Measurements from ENCODE around the gene SPAG16. TPM values are rescaled to one million over a fixed set of nuclear protein-coding genes. Genes with fewer than 3 reads are reported as not detected.
A peak's percentile ranks its signal among the peaks of the same experiment; 100 is the strongest.

Gene SPAG16
- total RNA-seq, 1 donor from 2014 or later, result 38.6 TPM

DNA sequence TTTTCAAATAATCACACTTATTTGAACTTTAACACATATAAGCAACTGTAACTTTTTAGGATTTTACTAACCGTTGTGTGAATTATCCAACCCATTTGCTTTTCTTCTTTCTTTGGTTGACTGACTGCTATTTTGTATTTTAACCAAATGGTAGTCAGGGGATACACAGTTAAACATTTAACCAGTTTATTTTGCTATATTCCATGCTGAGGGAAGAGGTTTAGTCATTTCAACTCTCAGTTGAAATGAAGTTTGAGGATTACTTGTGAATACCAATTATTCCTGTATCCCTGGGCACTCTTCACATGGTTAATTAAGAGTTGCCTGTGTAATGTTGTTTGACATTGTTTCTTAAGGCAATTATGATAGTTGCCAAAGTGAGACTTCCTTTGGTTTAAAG is 1.9 kb downstream of the SPAG16 start:
- Histone ChIP-seq H3K27me3 (ENCODE audit: control insufficient read depth in 3 of 3, insufficient read depth in 3 of 3, low read length in 3 of 3) (no peaks in the 10 kb centered on the region), H3K4me1 (ENCODE audit: control insufficient read depth in 3 of 3, insufficient read depth in 3 of 3, low read length in 3 of 3) (peaks cover 2 to 21% (median 7%) of the 10 kb centered on the region in 3 donors), H3K36me3 (ENCODE audit: control insufficient read depth in 3 of 3, insufficient read depth in 3 of 3, low read length in 3 of 3) (no peaks in the 10 kb centered on the region), H3K9ac (ENCODE audit: low read depth in 1 of 3, low read length in 3 of 3) (no peak overlapping the region), H3K4me3 (ENCODE audit: low read length in 3 of 3) (no peak overlapping the region), H3K9me3 (ENCODE audit: control insufficient read depth in 3 of 3, low read length in 3 of 3) (no peaks in the 10 kb centered on the region), H3K27ac (ENCODE audit: low read depth, low read length) (no peak overlapping the region)

GRCh38 chr2:213288913-213289700 is 4.8 kb downstream of the SPAG16 start:
- H3K27ac ChIP-seq (ENCODE audit: low read depth, low read length), result no peak overlapping the region
- no peaks in the 10 kb centered on the region for H3K36me3 ChIP-seq (ENCODE audit: control insufficient read depth in 3 of 3, insufficient read depth in 3 of 3, low read length in 3 of 3)
- H3K9ac ChIP-seq (ENCODE audit: low read depth in 1 of 3, low read length in 3 of 3), result no peak overlapping the region
- peaks cover 2 to 16% (median 7%) of the 10 kb centered on the region in 3 donors for H3K4me1 ChIP-seq (ENCODE audit: control insufficient read depth in 3 of 3, insufficient read depth in 3 of 3, low read length in 3 of 3)
- peak overlapping the region in 1 of 3 donors; percentile 3 for H3K4me3 ChIP-seq (ENCODE audit: low read length in 3 of 3)
- H3K27me3 ChIP-seq (ENCODE audit: control insufficient read depth in 3 of 3, insufficient read depth in 3 of 3, low read length in 3 of 3), result no peaks in the 10 kb centered on the region
- H3K9me3 ChIP-seq (ENCODE audit: control insufficient read depth in 3 of 3, low read length in 3 of 3), result no peaks in the 10 kb centered on the region

- no peak overlapping the region for H3K4me3 ChIP-seq (ENCODE audit: low read length in 3 of 3)
- H3K9me3 ChIP-seq (ENCODE audit: control insufficient read depth in 3 of 3, low read length in 3 of 3), result no peaks in the 10 kb centered on the region
- no peaks in the 10 kb centered on the region for H3K36me3 ChIP-seq (ENCODE audit: control insufficient read depth in 3 of 3, insufficient read depth in 3 of 3, low read length in 3 of 3)
- no peaks in the 10 kb centered on the region for H3K27me3 ChIP-seq (ENCODE audit: control insufficient read depth in 3 of 3, insufficient read depth in 3 of 3, low read length in 3 of 3)
- peaks cover 2 to 7% (median 5%) of the 10 kb centered on the region in 3 donors for H3K4me1 ChIP-seq (ENCODE audit: control insufficient read depth in 3 of 3, insufficient read depth in 3 of 3, low read length in 3 of 3)
- no peak overlapping the region for H3K9ac ChIP-seq (ENCODE audit: low read depth in 1 of 3, low read length in 3 of 3)
- no peak overlapping the region for H3K27ac ChIP-seq (ENCODE audit: low read depth, low read length)
These were observed 6.2 kb downstream of the SPAG16 start for GRCh38 chr2:213290501-213290900.

- Histone ChIP-seq H3K4me1 (ENCODE audit: control insufficient read depth in 3 of 3, insufficient read depth in 3 of 3, low read length in 3 of 3) (no peaks in the 10 kb centered on the region), H3K9ac (ENCODE audit: low read depth in 1 of 3, low read length in 3 of 3) (no peak overlapping the region), H3K36me3 (ENCODE audit: control insufficient read depth in 3 of 3, insufficient read depth in 3 of 3, low read length in 3 of 3) (peaks cover 0 to 4% (median 0%) of the 10 kb centered on the region in 3 donors), H3K9me3 (ENCODE audit: control insufficient read depth in 3 of 3, low read length in 3 of 3) (no peaks in the 10 kb centered on the region), H3K27me3 (ENCODE audit: control insufficient read depth in 3 of 3, insufficient read depth in 3 of 3, low read length in 3 of 3) (no peaks in the 10 kb centered on the region), H3K27ac (ENCODE audit: low read depth, low read length) (no peak overlapping the region), H3K4me3 (ENCODE audit: low read length in 3 of 3) (no peak overlapping the region)
These were observed 12.0 kb downstream of the SPAG16 start for GRCh38 chr2:213296270-213296669.

- H3K4me3 ChIP-seq (ENCODE audit: low read length in 3 of 3), result no peak overlapping the region
- H3K36me3 ChIP-seq (ENCODE audit: control insufficient read depth in 3 of 3, insufficient read depth in 3 of 3, low read length in 3 of 3), result peaks cover 4 to 13% (median 8%) of the 10 kb centered on the region in 3 donors
- peaks cover 0 to 10% (median 8%) of the 10 kb centered on the region in 3 donors for H3K9me3 ChIP-seq (ENCODE audit: control insufficient read depth in 3 of 3, low read length in 3 of 3)
- H3K9ac ChIP-seq (ENCODE audit: low read depth in 1 of 3, low read length in 3 of 3), result no peak overlapping the region
- no peaks in the 10 kb centered on the region for H3K27me3 ChIP-seq (ENCODE audit: control insufficient read depth in 3 of 3, insufficient read depth in 3 of 3, low read length in 3 of 3)
- H3K4me1 ChIP-seq (ENCODE audit: control insufficient read depth in 3 of 3, insufficient read depth in 3 of 3, low read length in 3 of 3), result no peaks in the 10 kb centered on the region
- no peak overlapping the region for H3K27ac ChIP-seq (ENCODE audit: low read depth, low read length)
These were observed 22.2 kb downstream of the SPAG16 start for GRCh38 chr2:213306316-213306942.

DNA sequence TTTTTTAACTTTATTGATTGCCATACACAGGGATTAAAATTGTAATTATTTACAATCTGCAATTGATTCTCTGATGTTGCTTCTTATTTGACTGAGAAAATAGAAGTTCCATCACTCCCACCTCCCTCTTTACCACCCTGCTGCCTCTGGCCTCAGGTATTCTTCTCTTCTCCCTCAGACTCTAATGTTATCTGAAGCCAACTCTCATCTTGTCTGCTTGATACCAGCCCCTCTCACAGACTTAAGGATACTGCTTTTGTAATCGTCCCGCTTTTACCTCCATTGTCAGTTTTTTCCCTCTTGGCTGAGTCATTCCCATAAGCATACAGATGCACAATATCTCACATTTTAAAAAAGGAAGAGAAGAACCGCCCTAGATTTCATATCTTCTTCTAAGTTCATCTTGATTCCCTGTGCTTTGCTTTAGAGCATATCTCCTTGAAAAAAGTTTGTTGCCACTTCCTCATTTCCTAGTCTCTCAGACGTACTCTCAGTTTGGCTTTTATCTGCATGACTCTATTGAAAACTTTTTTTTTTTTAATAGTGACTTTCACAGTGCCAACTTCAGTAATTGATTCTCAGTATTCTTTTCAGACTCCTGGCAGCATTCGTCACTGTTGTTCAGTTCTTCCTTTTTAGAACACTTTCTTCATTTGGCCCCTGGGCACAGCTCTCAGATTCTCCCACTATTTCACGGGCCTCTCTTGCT is 31.1 kb downstream of the SPAG16 start:
- no peaks in the 10 kb centered on the region for H3K36me3 ChIP-seq (ENCODE audit: control insufficient read depth in 3 of 3, insufficient read depth in 3 of 3, low read length in 3 of 3)
- H3K9ac ChIP-seq (ENCODE audit: low read depth in 1 of 3, low read length in 3 of 3), result no peak overlapping the region
- no peaks in the 10 kb centered on the region for H3K27me3 ChIP-seq (ENCODE audit: control insufficient read depth in 3 of 3, insufficient read depth in 3 of 3, low read length in 3 of 3)

DNA sequence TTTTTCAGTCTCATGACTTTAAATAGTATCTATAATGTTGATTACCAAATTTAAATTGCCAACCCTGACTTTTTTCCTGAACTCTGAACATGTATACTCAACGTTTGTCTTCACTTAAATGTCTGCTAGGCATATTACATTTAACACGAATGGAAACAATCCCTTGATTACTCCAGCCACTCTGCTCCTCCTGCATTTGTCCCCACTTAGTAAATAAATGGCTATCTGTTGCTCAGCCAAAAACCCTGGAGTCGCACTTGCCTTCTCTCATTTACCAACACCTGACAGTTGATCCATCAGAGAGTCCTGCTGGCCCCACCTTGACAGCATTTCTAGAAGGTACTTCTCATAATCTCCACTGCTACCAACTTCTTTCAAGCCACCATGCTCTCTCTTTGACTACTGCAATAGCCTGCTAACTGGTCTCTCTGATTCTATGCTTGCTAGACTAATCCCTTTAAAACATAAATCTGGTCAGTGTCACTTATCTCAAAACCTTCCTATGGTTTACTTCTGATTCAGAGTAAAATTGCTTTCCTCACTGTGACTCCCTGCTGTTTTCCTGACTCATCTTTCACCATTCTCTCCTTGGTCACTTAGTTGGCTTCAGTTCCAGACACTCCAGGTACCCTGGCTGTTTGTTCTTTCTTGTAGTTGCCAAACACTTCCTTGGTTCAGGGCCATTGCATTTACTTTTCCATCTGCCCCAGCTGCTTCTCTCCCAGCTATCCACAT is 31.9 kb downstream of the SPAG16 start:
- Histone ChIP-seq H3K9ac (ENCODE audit: low read depth in 1 of 3, low read length in 3 of 3) (no peak overlapping the region), H3K9me3 (ENCODE audit: control insufficient read depth in 3 of 3, low read length in 3 of 3) (no peaks in the 10 kb centered on the region), H3K27me3 (ENCODE audit: control insufficient read depth in 3 of 3, insufficient read depth in 3 of 3, low read length in 3 of 3) (no peaks in the 10 kb centered on the region), H3K4me1 (ENCODE audit: control insufficient read depth in 3 of 3, insufficient read depth in 3 of 3, low read length in 3 of 3) (peaks cover 0 to 2% (median 0%) of the 10 kb centered on the region in 3 donors), H3K36me3 (ENCODE audit: control insufficient read depth in 3 of 3, insufficient read depth in 3 of 3, low read length in 3 of 3) (no peaks in the 10 kb centered on the region), H3K4me3 (ENCODE audit: low read length in 3 of 3) (no peak overlapping the region), H3K27ac (ENCODE audit: low read depth, low read length) (no peak overlapping the region)

More for the DNA sequence above, 31.1 kb downstream of the SPAG16 start:
- Histone ChIP-seq H3K27ac (ENCODE audit: low read depth, low read length) (no peak overlapping the region), H3K4me1 (ENCODE audit: control insufficient read depth in 3 of 3, insufficient read depth in 3 of 3, low read length in 3 of 3) (peaks cover 0 to 2% (median 0%) of the 10 kb centered on the region in 3 donors), H3K4me3 (ENCODE audit: low read length in 3 of 3) (no peak overlapping the region), H3K9me3 (ENCODE audit: control insufficient read depth in 3 of 3, low read length in 3 of 3) (no peaks in the 10 kb centered on the region)

- H3K9me3 ChIP-seq (ENCODE audit: control insufficient read depth in 3 of 3, low read length in 3 of 3), result no peaks in the 10 kb centered on the region
- peaks cover 0 to 2% (median 0%) of the 10 kb centered on the region in 3 donors for H3K4me1 ChIP-seq (ENCODE audit: control insufficient read depth in 3 of 3, insufficient read depth in 3 of 3, low read length in 3 of 3)
- no peaks in the 10 kb centered on the region for H3K36me3 ChIP-seq (ENCODE audit: control insufficient read depth in 3 of 3, insufficient read depth in 3 of 3, low read length in 3 of 3)
- no peak overlapping the region for H3K27ac ChIP-seq (ENCODE audit: low read depth, low read length)
- H3K4me3 ChIP-seq (ENCODE audit: low read length in 3 of 3), result no peak overlapping the region
- H3K27me3 ChIP-seq (ENCODE audit: control insufficient read depth in 3 of 3, insufficient read depth in 3 of 3, low read length in 3 of 3), result no peaks in the 10 kb centered on the region
- no peak overlapping the region for H3K9ac ChIP-seq (ENCODE audit: low read depth in 1 of 3, low read length in 3 of 3)
These were observed 33.7 kb downstream of the SPAG16 start for GRCh38 chr2:213317929-213318328.

DNA sequence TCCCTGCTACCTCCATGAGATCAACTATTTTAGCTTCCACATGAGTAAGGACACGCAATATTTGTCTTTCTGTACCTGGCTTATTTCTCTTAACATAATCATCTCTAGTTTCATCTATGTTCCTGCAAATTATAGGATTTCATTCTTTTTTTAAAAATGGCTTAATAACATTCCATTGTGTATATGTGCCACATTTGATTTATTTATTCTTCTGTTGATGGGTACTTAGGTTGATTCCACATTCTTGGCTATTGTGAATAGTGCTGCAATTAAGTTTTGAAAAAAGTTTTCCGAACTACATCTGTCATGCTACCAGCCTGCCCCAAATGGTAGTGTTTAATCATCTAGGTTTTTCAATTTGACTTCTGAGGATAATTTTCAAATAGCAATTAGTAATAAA is 36.3 kb downstream of the SPAG16 start:
- H3K4me1 ChIP-seq (ENCODE audit: control insufficient read depth in 3 of 3, insufficient read depth in 3 of 3, low read length in 3 of 3), result peaks cover 0 to 2% (median 0%) of the 10 kb centered on the region in 3 donors
- H3K9ac ChIP-seq (ENCODE audit: low read depth in 1 of 3, low read length in 3 of 3), result no peak overlapping the region
- H3K27me3 ChIP-seq (ENCODE audit: control insufficient read depth in 3 of 3, insufficient read depth in 3 of 3, low read length in 3 of 3), result no peaks in the 10 kb centered on the region
- H3K36me3 ChIP-seq (ENCODE audit: control insufficient read depth in 3 of 3, insufficient read depth in 3 of 3, low read length in 3 of 3), result no peaks in the 10 kb centered on the region
- H3K4me3 ChIP-seq (ENCODE audit: low read length in 3 of 3), result no peak overlapping the region
- no peak overlapping the region for H3K27ac ChIP-seq (ENCODE audit: low read depth, low read length)
- no peaks in the 10 kb centered on the region for H3K9me3 ChIP-seq (ENCODE audit: control insufficient read depth in 3 of 3, low read length in 3 of 3)

Measured in skeletal muscle tissue (tissue), 4 donors.